NCI-H1417 treated with DMSO at 0.1 percent for 48 hours (cell line): Measurements from ENCODE around the gene ERBB2.
"Not testable (repeated sequence)": the region's sequence is repeated elsewhere in the genome, so short reads cannot be mapped to it uniquely, and the experiment has no call there.

Experiments
- DNase-seq: peaks from one replicate; lab custom pipeline; 2025; lab: John Stamatoyannopoulos, UW

The ERBB2 gene

DNA sequence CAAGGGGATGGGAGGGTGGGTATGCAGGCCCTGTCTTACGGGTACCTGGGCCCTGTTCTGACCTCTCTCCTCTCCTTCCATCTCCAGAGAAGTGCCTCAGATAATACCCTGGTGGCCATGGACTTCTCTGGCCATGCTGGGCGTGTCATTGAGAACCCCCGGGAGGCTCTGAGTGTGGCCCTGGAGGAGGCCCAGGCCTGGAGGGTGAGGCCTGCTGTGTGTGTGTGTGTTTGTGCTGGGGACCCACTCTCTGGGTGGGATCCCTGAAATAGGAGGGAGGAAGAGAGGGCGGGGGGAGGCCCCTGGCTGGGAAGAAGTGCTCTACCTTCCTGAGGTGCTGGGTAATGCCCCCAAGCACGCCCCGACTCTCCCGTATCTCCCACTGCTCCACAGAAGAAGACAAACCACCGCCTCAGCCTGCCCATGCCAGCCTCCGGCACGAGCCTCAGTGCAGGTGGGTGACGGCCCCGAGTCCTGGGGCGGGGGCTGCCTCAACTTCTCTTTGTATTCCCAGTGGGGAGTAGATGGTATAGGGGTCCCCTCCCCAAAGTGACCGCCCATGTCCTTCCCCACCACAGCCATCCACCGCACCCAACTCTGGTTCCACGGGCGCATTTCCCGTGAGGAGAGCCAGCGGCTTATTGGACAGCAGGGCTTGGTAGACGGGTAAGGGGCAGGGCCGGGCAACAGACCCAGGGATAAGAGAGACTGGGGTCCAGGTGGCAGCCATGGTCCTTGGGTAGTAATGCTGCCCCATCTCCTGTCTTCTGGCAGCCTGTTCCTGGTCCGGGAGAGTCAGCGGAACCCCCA is 45.7 kb downstream of the ERBB2 start:
- no peak for DNase-seq

DNA sequence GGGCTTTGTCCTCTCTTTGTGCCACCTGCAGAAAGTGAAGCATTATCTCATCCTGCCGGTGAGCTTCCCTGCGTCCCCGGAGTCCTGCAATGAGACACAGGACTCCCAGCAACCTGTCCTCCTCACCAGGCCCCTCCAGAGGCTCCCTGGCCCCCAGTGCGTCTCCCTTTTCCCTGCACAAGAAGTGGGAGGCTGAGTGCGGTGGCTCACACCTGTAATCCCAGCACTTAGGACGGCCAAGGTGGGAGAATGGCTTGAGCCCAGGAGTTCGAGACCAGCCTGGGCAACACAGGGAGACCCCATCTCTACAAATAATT is 46.2 kb downstream of the ERBB2 start:
- no peak for DNase-seq

DNA sequence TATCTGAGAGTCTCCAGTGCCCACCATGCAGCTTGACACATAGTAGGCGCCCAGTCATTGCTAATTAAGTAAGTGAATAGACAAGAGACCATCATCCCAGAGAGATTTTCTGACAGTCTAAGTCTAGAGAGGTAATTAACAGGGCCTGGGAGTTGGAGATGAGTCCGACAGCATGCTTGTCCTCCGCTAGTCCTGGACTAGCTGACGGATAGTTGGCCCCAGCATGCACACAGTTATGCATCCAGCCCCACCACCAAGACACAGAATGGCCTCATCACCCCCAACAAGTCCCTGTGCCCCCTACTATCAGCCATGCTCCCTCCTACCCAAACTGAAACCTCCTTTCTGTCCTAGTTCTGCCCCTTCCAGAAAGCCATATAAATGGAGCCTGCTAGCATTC is 47.9 kb downstream of the ERBB2 start:
- DNase-seq = no peak

DNA sequence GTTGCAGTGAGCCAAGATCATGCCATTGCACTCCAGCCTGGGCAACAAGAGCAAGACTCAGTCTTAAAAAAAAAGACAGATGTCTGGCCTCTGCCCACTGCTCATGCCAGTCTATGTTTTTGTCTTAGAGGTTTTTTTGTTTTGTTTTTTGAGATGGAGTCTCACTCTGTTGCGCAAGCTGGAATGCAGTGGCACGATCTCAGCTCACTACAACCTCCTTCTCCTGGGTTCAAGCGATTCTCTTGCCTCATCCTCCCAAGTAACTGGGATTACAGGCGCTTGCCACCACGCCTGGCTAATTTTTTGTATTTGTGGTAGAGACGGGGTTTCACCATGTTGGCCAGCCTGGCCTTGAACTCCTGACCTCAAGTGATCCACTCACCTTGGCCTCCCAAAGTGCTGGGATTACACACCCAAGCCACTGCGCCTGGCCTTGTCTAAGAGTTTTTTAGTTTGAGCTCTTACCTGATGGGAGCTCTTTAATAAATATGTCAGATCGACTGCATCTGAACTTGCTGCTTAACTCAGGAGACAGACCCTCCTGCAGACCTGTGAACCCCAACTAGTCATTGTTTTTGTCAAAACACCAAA is 48.7 kb downstream of the ERBB2 start:
- DNase-seq = not testable (repeated sequence)

DNA sequence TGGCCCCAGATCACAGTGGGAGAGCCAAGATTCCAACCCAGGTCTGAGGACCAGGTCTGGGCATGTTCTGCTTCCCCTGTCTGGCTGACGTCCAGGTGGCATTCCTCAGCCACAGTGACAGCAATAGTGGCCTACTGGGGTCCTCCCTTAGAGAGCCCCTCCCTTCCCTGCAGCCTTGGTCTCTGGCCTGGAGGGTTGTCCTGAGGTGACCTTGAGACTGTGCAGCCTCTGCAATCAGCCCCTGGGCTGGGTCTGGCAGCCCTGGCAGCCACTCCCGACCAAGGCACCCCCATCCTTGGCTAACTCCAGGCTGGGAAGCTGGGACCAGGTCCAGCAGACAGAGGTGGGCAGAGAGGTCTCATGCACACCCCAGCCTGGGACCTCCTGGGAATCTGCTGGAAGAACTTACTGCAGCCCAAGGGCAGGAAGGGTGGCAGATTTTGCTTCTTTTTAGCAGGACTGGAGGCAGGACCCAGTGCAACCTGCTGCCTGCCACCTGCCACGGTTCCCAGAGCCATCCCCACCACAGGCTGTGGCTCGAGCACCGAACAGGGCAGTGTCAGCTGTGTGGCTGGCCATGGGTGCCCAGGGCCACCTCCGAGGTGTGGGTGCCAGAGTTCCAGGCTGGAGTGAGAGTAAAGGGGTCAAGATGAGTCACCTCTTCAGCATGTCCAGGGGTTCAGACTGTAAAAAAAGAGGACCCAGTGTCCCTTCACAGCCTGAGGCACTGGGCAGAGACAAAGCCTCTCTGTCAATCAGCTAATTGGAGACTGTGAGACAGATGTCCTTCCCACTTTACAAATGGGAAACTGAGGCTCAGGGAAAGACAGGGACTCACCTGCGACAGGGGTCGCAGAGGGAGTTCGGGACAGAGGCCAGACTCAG is 50.5 kb downstream of the ERBB2 start:
- DNase-seq = no peak

DNA sequence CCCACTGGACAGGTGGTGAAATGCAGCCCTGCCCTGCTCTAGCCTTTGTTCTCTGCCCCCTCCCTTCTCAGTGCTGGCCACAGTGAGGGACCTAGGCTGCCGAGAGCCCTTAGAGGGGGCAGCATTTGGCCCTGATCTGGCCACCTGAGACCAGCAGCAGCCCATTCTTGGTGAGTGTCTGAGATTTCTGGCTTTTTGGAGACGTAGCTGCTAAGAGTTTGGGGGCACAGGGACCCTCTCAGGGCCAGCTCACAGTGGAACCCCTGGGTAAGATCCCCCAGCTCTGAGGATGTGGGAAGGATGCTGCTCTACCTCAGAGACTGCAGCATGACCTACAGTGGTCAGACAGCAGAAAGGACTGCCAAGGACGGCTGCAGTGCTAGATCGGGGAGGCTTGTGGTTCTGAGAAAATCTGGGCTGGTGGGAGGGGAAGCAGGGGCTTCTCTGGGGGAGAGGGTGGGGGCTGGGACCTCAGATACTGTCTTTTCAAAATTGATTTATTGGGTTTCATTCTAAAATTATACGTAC is 51.2 kb downstream of the ERBB2 start:
- no peak for DNase-seq

DNA sequence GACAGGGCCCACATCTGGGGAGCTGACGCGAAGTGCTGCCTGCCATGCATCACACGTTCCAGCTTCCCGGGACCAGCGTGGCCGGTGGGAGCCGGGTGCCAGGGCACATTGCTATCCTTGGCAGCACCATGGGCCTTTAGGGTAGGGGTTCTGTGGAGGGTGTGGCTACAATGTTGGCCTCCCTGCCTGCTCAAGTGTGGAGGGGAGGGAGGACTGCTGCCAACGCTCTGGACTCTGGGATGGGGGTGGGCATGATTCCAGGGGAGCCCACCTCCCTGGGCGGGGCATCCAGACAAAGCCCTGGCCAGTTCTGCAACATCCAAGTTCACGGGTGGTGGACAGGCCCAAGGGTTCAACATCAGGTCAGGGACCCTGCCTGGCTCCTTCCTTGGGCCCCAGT is 51.8 kb downstream of the ERBB2 start:
- DNase-seq = no peak

DNA sequence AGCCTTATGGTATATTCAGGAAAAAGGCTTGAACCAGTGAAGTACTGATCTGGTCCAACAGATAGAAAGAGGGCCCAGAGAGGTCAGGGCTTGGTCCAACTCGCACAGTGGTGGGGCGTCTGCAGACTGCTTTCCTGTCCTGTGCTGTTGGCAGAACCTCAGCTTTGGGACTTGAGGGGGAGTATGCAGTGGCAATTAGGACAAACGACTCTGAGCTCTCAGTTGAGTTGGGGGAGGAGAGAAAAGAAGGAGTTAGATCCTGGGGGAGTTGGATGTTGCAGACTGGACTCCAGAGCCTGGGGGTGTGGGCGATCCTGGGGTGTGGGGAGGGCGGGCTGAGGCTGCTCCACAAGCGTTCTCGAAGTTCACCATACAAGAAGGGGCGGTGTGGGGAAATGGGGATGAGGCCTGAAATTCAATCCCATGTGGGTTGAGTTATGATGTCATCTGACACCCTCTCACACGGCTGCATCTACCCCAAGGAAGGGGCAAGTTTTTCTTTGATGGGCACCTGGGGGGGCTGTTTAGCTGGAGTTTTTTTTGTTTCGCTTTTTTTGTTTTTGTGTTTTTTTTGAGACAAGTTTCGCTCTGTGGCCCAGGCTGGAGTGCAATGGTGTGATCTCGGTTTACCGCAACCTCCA is 52.5 kb downstream of the ERBB2 start:
- no peak for DNase-seq

DNA sequence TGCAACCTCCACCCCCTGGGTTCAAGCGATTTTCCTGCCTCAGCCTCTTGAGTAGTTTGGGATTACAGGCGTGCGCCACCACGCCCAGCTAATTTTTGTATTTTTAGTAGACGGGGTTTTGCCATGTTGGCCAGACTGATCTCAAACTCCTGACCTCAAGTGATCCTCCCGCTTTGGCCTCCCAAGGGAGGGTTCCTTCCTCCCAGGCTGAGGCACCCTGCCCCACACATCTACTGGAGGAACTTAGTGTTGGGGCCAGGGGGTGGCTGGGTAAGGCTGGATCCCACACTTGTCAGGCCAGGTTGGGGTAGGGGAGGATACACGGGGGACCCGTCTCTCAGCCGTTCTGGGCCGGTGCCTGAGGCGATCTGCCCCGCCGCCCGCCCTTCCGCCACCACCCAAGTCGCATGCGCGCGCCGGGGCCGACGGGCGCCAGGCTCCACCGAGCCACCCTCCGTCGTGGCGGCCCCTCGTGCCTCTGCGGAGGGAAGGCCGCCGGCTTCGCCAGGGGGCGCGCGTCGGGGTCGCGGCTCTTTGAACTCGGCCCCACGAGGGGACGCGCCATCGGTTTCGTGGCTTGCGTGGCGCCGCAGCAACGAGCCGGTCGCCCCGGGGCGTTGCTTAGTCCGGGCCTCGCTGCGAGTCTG is 53.8 kb downstream of the ERBB2 start:
- DNase-seq = no peak

DNA sequence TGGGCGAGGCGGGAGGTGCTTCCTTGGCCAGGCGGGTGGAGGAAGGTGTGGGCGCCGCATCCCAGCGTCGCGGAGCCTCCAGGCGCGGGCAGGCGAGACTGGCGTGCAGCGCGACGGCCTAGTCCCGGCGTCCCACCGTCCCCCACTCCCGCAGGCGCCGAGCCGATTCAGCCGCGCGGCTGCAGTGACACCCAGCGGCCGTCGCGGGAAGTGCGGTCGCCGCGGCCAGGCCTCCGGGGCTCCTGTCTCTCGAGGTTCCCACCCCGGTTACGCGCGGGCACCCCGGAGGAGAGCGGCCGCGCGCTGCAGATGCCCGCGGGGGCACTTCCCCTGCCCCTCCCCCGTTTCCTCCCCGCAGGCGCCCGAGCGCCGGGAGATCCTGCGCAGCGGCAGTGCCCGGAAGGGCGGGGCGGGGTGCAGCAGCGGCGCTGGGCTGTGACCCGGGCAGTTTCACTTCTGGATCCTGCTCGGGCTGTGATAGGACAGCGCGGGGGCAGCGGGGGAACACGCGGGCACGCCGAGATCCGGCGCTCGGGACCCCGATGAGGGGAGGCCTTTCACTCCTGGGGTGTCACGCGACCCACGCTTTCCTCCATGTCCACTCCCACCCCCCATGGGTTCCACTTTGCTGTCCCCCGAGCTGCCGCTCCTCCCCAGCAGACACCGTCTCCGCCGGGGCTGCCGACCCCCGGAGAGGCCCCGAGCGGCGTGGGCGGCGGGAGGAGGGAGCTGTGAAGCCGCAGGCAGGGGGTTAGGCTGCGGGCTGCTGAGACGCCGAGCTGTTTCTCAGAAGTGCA is 54.5 kb downstream of the ERBB2 start:
- DNase-seq = peak; percentile 56

DNA sequence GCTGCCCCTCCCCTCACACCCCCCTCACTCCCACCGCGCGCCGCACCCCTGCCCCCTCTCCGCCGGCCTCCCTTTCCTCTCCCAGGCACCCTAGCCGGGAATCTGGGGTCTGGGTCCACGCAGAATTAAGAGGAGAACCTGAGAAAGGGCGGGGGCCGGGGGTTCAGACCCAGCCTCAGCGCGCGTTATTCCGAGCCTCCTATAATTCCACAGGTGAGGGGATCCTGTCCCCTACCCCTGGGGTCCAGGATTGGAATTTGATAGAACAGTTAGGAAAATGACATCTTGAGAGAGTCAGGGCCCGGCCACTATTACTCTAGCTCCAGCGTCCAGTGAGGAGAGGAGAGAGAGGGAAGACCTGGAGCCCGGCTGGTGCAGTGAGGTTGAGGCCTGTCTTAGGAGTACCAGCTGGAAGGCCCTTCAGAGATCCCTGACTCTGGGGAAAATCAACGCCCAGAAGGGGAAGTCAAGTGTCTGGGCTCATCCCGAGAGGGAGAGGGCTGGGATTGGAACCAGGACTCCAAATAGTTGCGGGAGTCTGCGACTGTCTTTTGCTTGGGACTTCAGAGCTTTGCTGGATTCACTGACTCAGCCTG is 55.2 kb downstream of the ERBB2 start:
- DNase-seq = no peak

- DNase-seq = no peak
Measured at GRCh38 chr17:39755554-39756379, 55.9 kb downstream of the ERBB2 start.

GRCh38 chr17:39756380-39757079 is 56.7 kb downstream of the ERBB2 start:
- no peak for DNase-seq

- no peak for DNase-seq
Measured at GRCh38 chr17:39757176-39757662, 57.4 kb downstream of the ERBB2 start.

- no peak for DNase-seq
Measured at GRCh38 chr17:39757931-39758873, 58.3 kb downstream of the ERBB2 start.

DNA sequence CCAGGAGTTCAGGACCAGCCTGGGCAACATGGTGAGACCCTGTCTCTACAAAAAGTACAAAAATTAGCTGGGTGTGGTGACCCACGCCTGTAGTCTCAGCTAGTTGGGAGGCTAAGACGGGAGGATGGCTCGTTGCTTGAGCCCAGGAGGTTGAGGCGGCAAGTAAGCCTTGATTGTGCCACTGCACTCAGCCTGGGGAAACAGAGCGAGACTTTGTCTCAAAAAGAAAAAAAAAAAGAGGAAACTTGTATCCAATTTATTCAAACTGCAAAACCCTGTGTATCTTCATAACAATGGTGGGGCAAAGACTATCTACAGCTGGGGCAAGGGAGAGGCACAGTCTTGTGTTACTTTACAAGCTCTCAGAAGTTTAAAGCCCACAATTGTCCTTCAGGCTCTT is 59.3 kb downstream of the ERBB2 start:
- DNase-seq = no peak

DNA sequence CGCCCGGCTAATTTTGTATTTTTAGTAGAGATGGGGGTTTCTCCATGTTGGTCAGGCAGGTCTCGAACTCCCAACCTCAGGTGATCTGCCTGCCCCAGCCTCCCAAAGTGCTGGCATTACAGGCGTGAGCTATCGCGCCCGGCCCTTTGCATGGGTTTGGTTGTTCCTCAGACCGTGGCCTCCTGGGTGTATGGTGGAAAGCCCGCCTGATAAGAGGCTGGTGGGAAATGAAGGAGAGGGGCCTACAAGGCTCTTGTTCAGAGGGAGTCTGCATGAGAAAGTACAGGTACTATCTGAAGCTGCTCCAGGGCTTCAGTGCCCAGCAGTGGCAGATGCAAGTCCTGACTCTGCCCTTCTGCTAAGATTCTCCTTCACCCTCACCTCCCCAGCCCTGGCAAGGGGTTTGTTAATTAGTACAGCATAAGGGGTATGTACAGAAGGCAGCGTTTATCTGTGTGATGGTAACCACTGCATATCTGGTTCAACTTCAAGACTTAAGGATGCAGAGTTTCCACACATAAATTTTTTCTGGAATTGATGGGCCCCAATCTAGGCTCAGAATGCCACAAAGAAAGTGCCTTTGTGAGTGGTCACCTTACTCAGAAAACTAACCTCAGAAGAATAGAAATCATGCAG is 62.1 kb downstream of the ERBB2 start:
- no peak for DNase-seq
